GM10266 (cell line): ENCODE measurements around the gene NDUFB11.
A peak's percentile ranks its signal among the peaks of the same experiment; 100 is the strongest.
"Not testable (repeated sequence)": the region's sequence is repeated elsewhere in the genome, so short reads cannot be mapped to it uniquely, and the experiment has no call there.

ENCODE experiments used
- DNase-seq: peaks from one replicate; pipeline ENCODE4 v3.0.0; 2012; ENCODE audit errors: extremely low spot score
- TF ChIP-seq, protein P1 (sequence below): IDR thresholded peaks from 2 replicates; pipeline ENCODE4 v1.5.1; 2012; ENCODE audit warnings: mild to moderate bottlenecking, low read depth; ENCODE audit not compliant: control insufficient read depth, insufficient read depth; ENCODE audit errors: missing control alignments

NDUFB11 gene

DNA sequence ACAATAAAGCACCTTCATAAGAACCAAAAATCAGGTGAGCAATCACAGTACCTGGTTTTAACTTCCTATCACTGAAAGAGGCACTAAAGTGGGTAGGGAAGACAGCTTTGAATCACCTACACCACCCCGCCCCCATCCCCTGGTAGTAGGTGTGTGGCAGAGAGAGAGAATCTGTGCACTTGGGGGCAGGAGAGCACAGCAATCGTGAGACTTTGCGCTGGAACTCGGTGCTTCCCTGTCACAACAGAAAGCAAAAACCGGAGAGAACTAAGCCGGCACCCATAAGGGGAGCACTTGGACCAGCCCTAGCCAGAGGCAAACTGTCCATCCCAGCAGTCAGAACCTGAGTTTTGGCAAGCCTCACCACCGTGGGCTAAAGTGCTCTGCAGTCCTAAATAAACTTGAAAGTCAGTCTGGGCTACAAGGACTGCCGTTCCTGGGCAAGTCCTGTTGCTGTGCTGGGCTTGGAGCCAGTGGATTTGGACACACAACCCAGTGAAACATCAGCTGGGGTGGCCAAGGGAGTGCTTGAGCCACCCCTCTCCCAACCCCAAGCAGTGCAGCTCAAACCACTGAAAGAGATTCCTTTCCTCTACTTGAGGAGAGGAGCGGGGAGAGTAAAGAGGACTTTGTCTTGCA is 32.1 kb downstream of the NDUFB11 start:
- DNase-seq: no peak
- TF ChIP-seq, protein P1, sequence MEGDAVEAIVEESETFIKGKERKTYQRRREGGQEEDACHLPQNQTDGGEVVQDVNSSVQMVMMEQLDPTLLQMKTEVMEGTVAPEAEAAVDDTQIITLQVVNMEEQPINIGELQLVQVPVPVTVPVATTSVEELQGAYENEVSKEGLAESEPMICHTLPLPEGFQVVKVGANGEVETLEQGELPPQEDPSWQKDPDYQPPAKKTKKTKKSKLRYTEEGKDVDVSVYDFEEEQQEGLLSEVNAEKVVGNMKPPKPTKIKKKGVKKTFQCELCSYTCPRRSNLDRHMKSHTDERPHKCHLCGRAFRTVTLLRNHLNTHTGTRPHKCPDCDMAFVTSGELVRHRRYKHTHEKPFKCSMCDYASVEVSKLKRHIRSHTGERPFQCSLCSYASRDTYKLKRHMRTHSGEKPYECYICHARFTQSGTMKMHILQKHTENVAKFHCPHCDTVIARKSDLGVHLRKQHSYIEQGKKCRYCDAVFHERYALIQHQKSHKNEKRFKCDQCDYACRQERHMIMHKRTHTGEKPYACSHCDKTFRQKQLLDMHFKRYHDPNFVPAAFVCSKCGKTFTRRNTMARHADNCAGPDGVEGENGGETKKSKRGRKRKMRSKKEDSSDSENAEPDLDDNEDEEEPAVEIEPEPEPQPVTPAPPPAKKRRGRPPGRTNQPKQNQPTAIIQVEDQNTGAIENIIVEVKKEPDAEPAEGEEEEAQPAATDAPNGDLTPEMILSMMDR: no peak

DNA sequence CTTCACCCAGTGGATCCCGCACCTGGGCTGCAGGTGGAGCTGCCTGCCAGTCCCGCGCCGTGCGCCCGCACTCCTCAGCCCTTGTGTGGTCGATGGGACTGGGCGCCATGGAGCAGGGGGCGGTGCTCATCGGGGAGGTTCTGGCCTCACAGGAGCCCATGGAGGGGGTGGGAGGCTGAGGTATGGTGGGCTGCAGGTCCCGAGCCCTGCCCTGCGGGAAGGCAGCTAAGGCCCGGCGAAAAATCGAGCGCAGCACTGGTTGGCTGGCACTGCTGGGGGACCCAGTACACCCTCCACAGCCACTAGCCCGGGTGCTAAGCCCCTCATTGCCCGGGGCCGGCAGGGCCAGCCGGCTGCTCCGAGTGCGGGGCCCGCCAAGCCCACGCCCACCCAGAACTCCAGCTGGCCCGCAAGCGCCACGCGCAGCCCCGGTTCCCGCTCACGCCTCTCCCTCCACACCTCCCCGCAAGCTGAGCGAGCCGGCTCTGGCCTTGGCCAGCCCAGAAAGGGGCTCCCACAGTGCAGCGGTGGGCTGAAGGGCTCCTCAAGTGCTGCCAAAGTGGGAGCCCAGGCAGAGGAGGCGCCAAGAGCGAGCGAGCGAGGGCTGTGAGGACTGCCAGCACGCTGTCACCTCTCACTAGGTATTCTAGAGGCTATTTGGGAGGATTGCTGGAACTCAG is 33.4 kb downstream of the NDUFB11 start:
- DNase-seq: not testable (repeated sequence)

DNA sequence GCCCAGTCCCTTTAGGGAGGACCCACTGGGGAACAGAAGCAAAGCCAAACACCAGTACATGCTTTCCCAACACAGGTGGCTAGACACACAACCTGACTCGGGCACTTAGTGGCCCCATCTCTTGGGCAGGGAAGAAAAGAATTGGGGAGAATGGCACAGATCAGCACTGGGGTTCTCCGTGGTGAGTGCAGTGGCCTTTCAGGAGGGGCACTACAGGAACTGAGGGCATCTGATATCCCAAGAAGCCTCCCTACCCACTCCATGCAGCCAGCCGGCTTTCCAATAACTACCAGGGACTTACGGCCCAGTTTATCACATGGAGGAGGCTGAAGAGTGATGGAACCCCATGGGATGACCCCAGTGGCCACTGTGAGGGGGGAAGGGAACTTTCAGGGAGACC is 43.3 kb downstream of the NDUFB11 start:
- no peak for DNase-seq
- TF ChIP-seq, protein P1: no peak

DNA sequence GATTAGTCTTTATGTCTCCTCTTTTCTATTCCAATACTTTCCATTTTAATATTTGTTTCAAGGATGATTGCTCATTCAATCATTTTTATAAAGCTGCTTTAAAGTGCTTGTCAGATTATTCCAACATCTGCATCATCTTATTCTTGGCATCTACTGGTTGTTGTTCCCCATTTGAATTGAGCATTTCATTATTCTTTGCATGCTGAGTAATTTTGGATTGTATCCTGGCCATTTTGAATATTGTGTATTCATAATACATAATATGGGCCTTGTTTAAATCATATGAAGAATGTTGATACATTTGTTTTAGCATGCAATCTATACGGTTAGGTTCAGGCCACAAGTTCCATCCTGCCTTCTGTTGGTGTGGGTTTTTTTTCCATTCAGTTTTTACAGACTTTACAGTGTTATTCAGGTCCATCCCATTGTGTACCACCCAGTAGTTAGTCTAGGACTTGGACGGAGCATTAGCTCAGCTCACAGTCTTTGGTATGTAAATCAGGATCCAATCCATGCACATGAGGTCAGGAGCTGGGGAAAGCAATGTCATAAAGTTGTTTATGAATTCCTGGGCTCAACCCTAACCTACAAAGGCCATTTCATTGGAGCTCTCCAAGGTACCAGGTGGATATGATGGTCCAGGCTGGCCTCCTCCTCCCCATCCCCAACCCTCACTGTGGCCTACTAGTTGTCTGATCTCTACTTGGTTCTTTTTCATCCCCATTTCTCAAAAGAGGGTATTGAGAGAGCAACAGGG is 46.0 kb downstream of the NDUFB11 start:
- TF ChIP-seq, protein P1: no peak
- no peak for DNase-seq

DNA sequence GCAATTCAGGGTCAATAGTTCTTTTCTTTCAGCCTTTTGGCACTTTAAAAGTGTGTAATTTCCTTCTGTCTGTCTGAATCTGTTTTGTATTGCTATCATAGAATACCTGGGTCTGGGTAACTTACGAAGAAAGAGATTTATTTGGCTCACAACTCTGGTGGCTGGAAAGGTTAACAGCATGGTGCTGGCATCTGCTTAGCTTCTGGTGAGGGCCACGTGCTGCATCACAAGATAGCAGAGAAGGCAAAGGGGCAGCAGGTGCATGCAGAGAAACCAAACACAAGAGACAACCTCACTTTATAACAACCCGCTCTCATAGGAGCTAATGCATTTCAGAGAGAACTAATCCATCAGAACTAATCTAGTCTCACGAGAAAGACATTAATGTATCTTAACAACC is 47.5 kb downstream of the NDUFB11 start:
- no peak for DNase-seq
- TF ChIP-seq, protein P1: no peak

DNA sequence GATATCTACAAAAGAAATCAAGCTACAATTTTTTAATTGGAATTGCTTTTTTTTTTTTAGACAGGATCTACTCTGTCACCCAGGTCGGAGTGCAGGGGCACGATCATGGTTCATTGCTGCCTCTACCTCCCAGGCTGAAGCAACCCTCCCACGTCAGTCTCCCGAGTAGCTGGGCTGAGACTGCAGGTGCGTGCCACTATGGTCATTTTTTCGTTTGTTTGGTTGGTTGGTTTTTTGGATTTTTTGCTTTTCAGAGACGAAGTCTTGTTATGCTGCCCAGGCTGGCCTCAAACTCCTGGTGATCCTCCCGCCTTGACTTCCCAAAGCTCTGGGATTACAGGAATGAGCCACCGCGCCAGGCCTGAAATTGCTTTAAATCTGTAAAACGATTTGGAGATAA is 50.6 kb downstream of the NDUFB11 start:
- DNase-seq: no peak
- TF ChIP-seq, protein P1: no peak

DNA sequence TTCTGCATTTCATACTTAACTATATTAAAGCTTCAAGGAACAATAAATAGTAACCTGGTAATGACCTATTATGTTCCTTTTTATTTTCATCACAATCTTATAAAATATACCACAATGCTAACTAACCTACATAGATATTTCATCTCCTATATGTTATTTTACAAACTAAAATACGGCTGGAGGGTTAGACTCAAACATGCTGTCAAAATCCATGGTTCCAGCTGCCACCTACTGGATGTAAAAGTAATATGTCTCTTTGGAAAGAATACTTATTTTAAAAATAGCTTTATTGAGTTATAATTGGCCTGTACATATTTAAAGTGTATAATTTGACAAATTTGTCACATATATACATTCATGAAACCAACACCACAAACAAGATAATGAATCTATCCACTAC is 51.3 kb downstream of the NDUFB11 start:
- TF ChIP-seq, protein P1: peak; percentile 38
- peak; percentile 20 for DNase-seq
